H9 (cell line): ENCODE data around the gene SLC12A1. TPM values are rescaled to one million over a fixed set of nuclear protein-coding genes. Genes with fewer than 3 reads are reported as not detected.

Experiments
- DNase-seq: peaks from one replicate; pipeline ENCODE4 v3.0.0-alpha.2; 2017
- H2AFZ ChIP-seq: one replicate; pipeline ENCODE4 v1.6.1; 2013; ENCODE audit warnings: mild to moderate bottlenecking, low read length, control low read depth, moderate library complexity
- H2AK5ac ChIP-seq: 2 replicates; pipeline ENCODE4 v1.6.1; 2013; ENCODE audit warnings: low read length, control low read depth, mixed read lengths; ENCODE audit not compliant: insufficient read length
- H2BK120ac ChIP-seq: one replicate; pipeline ENCODE4 v1.6.1; 2013; ENCODE audit warnings: low read depth, mild to moderate bottlenecking, low read length, control low read depth, inconsistent platforms; ENCODE audit not compliant: poor library complexity, severe bottlenecking
- H2BK12ac ChIP-seq: 2 replicates; pipeline ENCODE4 v1.6.1; 2013; ENCODE audit warnings: low read length, control low read depth, mixed read lengths, low read depth; ENCODE audit not compliant: insufficient read length
- H2BK15ac ChIP-seq: 2 replicates; pipeline ENCODE4 v1.6.1; 2013; ENCODE audit warnings: low read depth, low read length, control low read depth
- H2BK20ac ChIP-seq: one replicate; pipeline ENCODE4 v1.6.1; 2013; ENCODE audit warnings: low read depth, mild to moderate bottlenecking, low read length, control low read depth, inconsistent platforms; ENCODE audit not compliant: poor library complexity, severe bottlenecking
- H2BK5ac ChIP-seq: 2 replicates; pipeline ENCODE4 v1.6.1; 2013; ENCODE audit warnings: low read length, control low read depth, mixed read lengths; ENCODE audit not compliant: insufficient read length
- H3K14ac ChIP-seq: 2 replicates; pipeline ENCODE4 v1.6.1; 2013; ENCODE audit warnings: low read length, control low read depth; ENCODE audit not compliant: insufficient read depth
- H3K18ac ChIP-seq: 2 replicates; pipeline ENCODE4 v1.6.1; 2013; ENCODE audit warnings: low read depth, mild to moderate bottlenecking, mixed read lengths, low read length, control low read depth; ENCODE audit not compliant: insufficient read length
- H3K23ac ChIP-seq: 2 replicates; pipeline ENCODE4 v1.6.1; 2013; ENCODE audit warnings: low read length, control low read depth, mixed read lengths, low read depth; ENCODE audit not compliant: insufficient read length
- H3K23me2 ChIP-seq: 2 replicates; pipeline ENCODE4 v1.6.1; 2013; ENCODE audit warnings: low read depth, mild to moderate bottlenecking, mixed read lengths, low read length, control low read depth; ENCODE audit not compliant: insufficient read length, poor library complexity, severe bottlenecking
- H3K27ac ChIP-seq: 2 replicates; pipeline ENCODE4 v1.5.1; 2013; ENCODE audit warnings: low read length, control low read depth, mixed read lengths, low read depth; ENCODE audit not compliant: insufficient read length
- H3K27me3 ChIP-seq: 2 replicates; pipeline ENCODE4 v1.6.1; 2013; ENCODE audit warnings: low read length, control low read depth, inconsistent platforms; ENCODE audit not compliant: insufficient read depth
- H3K4ac ChIP-seq: 2 replicates; pipeline ENCODE4 v1.6.1; 2013; ENCODE audit warnings: low read depth, mild to moderate bottlenecking, control low read depth, inconsistent platforms, low read length, moderate library complexity
- H3K4me1 ChIP-seq: 2 replicates; pipeline ENCODE4 v1.6.1; 2013; ENCODE audit warnings: low read length, control low read depth, inconsistent platforms; ENCODE audit not compliant: insufficient read depth
- H3K4me2 ChIP-seq: 2 replicates; pipeline ENCODE4 v1.6.1; 2013; ENCODE audit warnings: low read length, control low read depth, mixed read lengths; ENCODE audit not compliant: insufficient read length, insufficient read depth
- H3K56ac ChIP-seq: 2 replicates; pipeline ENCODE4 v1.6.1; 2013; ENCODE audit warnings: low read depth, mild to moderate bottlenecking, mixed read lengths, low read length, control low read depth; ENCODE audit not compliant: insufficient read length
- H3K79me1 ChIP-seq: 2 replicates; pipeline ENCODE4 v1.6.1; 2013; ENCODE audit warnings: low read depth, mild to moderate bottlenecking, moderate library complexity, low read length, control low read depth, inconsistent platforms; ENCODE audit not compliant: insufficient read depth, poor library complexity, severe bottlenecking
- H3K79me2 ChIP-seq: 2 replicates; pipeline ENCODE4 v1.6.1; 2013; ENCODE audit warnings: low read length, control low read depth, inconsistent platforms; ENCODE audit not compliant: insufficient read depth
- H3K9ac ChIP-seq: 2 replicates; pipeline ENCODE4 v1.6.1; 2013; ENCODE audit warnings: low read length, control low read depth, mixed read lengths; ENCODE audit not compliant: insufficient read length; ENCODE audit errors: extremely low read depth
- H3K9me3 ChIP-seq: one replicate; pipeline ENCODE4 v1.6.1; 2013; ENCODE audit warnings: low read depth, low read length, inconsistent platforms; ENCODE audit not compliant: control insufficient read depth
- H3T11ph ChIP-seq: one replicate; pipeline ENCODE4 v1.6.1; 2013; ENCODE audit warnings: mild to moderate bottlenecking, low read length, control low read depth, inconsistent platforms
- H4K20me1 ChIP-seq: one replicate; pipeline ENCODE4 v1.6.1; 2013; ENCODE audit not compliant: control insufficient read depth, insufficient read length, insufficient read depth
- H4K5ac ChIP-seq: 2 replicates; pipeline ENCODE4 v1.6.1; 2013; ENCODE audit warnings: low read depth, mild to moderate bottlenecking, mixed read lengths, low read length, control low read depth; ENCODE audit not compliant: insufficient read length
- H4K8ac ChIP-seq: replicated peaks from 2 replicates; pipeline ENCODE4 v1.6.1; 2013; ENCODE audit warnings: low read length, control low read depth, mixed read lengths, low read depth; ENCODE audit not compliant: insufficient read length
- H4K91ac ChIP-seq: 2 replicates; pipeline ENCODE4 v1.6.1; 2013; ENCODE audit warnings: low read depth, mild to moderate bottlenecking, moderate library complexity, mixed read lengths, low read length, control low read depth; ENCODE audit not compliant: insufficient read length
- H3K27ac Mint-ChIP-seq, 3 experiments: 2 replicates in 2 of 3; 3 replicates in 1 of 3; pipeline ENCODE4 v1.8.0; 2020 to 2021; ENCODE audit warnings: mixed read lengths in 3 of 3, mild to moderate bottlenecking in 1 of 3, moderate library complexity in 1 of 3
- H3K27me3 Mint-ChIP-seq: 2 replicates; pipeline ENCODE4 v1.8.0; 2021; ENCODE audit warnings: low read depth, mild to moderate bottlenecking, moderate library complexity, mixed read lengths
- H3K36me3 Mint-ChIP-seq, 3 experiments: 2 replicates in 2 of 3; 3 replicates in 1 of 3; pipeline ENCODE4 v1.8.0; 2020 to 2021; ENCODE audit warnings: low read depth in 3 of 3, mixed read lengths in 3 of 3; ENCODE audit not compliant: insufficient read depth in 1 of 3
- H3K4me1 Mint-ChIP-seq, 2 experiments: 2 replicates each; pipeline ENCODE4 v1.8.0; 2020; ENCODE audit warnings: mixed read lengths in 2 of 2
- H3K4me3 Mint-ChIP-seq, 2 experiments: 2 replicates in 1 of 2; 3 replicates in 1 of 2; pipeline ENCODE4 v1.8.0; 2020 to 2021; ENCODE audit warnings: mild to moderate bottlenecking in 2 of 2, mixed read lengths in 2 of 2, moderate library complexity in 1 of 2
- H3K9me3 Mint-ChIP-seq, 2 experiments: 2 replicates in 1 of 2; 3 replicates in 1 of 2; pipeline ENCODE4 v1.8.0; 2020; ENCODE audit warnings: mild to moderate bottlenecking in 2 of 2, mixed read lengths in 2 of 2, moderate library complexity in 1 of 2
- CTCF ChIP-seq: fragments of 200-600 bp; sonication (generic); conservative IDR thresholded peaks from 3 replicates; pipeline ENCODE4 v1.8.0; 2021; ENCODE audit warnings: antibody characterized with exemption, mild to moderate bottlenecking
- WGBS: extraction: QIAGEN DNeasy Blood & Tissue Kit; methylation state at CpG from one replicate; pipeline ENCODE4 v1.1.7; 2013; ENCODE audit warnings: missing lambda C conversion rate, low lambda C conversion rate, mixed read lengths; ENCODE audit not compliant: insufficient read length; ENCODE audit errors: extremely low coverage; 5-methylcytosine and 5-hydroxymethylcytosine counted together
- total RNA-seq: library from RNA; stranded (reverse); gene quantifications from 2 replicates; pipeline ENCODE4 v1.2.1, GENCODE V29; 2021

Gene SLC12A1
- total RNA-seq, 1 experiment from 2014 or later, result 0.07 TPM

DNA sequence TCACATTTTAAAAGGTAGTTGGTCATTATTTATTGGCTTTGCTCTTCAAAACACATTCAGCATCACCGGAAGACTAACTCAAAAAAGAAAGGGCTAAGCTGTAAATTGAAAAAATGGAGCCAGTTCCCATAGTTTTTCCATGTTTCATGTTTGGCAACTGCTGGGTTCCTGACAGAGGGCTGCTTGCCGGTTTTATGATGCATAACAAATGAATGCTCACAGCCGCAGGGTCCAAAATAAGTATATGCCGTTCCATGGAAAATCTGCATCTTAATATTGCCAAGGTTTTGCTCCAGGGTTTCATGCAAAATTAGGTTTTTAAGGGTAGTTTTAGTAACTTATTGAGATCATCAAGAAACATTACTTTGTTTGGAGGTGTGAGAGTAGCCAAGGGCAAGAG lies 15.8 kb downstream of the SLC12A1 start:
- Mint-ChIP-seq H3K27ac (no peak overlapping the region), H3K27me3 (no peaks in the 10 kb centered on the region; the same call in 1 of the 2 replicates), H3K9me3 (no peaks in the 10 kb centered on the region), H3K36me3 (no peaks in the 10 kb centered on the region), H3K4me3 (no peak overlapping the region), H3K4me1 (peaks cover 0 to 4% of the 10 kb centered on the region in 2 experiments; a peak in 1 of 4 replicates)
- Histone ChIP-seq H3K18ac (no peak overlapping the region), H2AK5ac (no peak overlapping the region), H4K5ac (no peak overlapping the region), H3K14ac (no peak overlapping the region), H3K79me2 (no peaks in the 10 kb centered on the region), H3K4me2 (no peak overlapping the region), H2BK12ac (no peak overlapping the region), H4K91ac (no peak overlapping the region), H3T11ph (no peak overlapping the region), H4K20me1 (no peaks in the 10 kb centered on the region), H2BK20ac (no peak overlapping the region), H3K9ac (no peak overlapping the region), H3K4ac (no peak overlapping the region), H2BK15ac (no peak overlapping the region), H4K8ac (no peak overlapping the region), H3K9me3 (no peaks in the 10 kb centered on the region), H3K79me1 (no peaks in the 10 kb centered on the region), H3K27ac (no peak overlapping the region), H3K23me2 (no peaks in the 10 kb centered on the region), H3K27me3 (no peaks in the 10 kb centered on the region; the same call in 1 of the 2 replicates), H2BK120ac (no peak overlapping the region), H3K56ac (no peak overlapping the region), H3K23ac (no peak overlapping the region), H2BK5ac (no peak overlapping the region), H2AFZ (no peak overlapping the region), H3K4me1 (no peaks in the 10 kb centered on the region)
- no peak for TF ChIP-seq CTCF
- WGBS, result no CpG with 5 or more reads among the region's 4 CpGs
- no peak for DNase-seq
